Measurements from ENCODE around the gene TTC4.
A peak's percentile ranks its signal among the peaks of the same experiment; 100 is the strongest.

The TTC4 gene

GRCh38 chr1:54754486-54755285, 39.0 kb downstream of the TTC4 start:
- H3K9me3 ChIP-seq = no peaks in the 10 kb centered on the region
- H3K4me1 ChIP-seq (ENCODE audit: control insufficient read depth in 1 of 2, insufficient read depth in 1 of 2, low read depth in 1 of 2, low read length in 1 of 2) = no peaks in the 10 kb centered on the region
- H3K4me3 ChIP-seq (ENCODE audit: low read depth in 1 of 2, low read length in 1 of 2) = no peak overlapping the region
- no peak overlapping the region for H3K27ac ChIP-seq
- H3K27me3 ChIP-seq = no peaks in the 10 kb centered on the region
- H3K36me3 ChIP-seq = peaks cover 21% of the 10 kb centered on the region
- TF ChIP-seq, protein P1, sequence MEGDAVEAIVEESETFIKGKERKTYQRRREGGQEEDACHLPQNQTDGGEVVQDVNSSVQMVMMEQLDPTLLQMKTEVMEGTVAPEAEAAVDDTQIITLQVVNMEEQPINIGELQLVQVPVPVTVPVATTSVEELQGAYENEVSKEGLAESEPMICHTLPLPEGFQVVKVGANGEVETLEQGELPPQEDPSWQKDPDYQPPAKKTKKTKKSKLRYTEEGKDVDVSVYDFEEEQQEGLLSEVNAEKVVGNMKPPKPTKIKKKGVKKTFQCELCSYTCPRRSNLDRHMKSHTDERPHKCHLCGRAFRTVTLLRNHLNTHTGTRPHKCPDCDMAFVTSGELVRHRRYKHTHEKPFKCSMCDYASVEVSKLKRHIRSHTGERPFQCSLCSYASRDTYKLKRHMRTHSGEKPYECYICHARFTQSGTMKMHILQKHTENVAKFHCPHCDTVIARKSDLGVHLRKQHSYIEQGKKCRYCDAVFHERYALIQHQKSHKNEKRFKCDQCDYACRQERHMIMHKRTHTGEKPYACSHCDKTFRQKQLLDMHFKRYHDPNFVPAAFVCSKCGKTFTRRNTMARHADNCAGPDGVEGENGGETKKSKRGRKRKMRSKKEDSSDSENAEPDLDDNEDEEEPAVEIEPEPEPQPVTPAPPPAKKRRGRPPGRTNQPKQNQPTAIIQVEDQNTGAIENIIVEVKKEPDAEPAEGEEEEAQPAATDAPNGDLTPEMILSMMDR (IDR thresholded peaks at IDR 0.05) = no peak

GRCh38 chr1:54757833-54758232, 42.2 kb downstream of the TTC4 start:
- Histone ChIP-seq H3K4me3 (ENCODE audit: low read depth in 1 of 2, low read length in 1 of 2) (no peak overlapping the region), H3K4me1 (ENCODE audit: control insufficient read depth in 1 of 2, insufficient read depth in 1 of 2, low read depth in 1 of 2, low read length in 1 of 2) (no peaks in the 10 kb centered on the region), H3K9me3 (no peaks in the 10 kb centered on the region), H3K27me3 (no peaks in the 10 kb centered on the region), H3K27ac (no peak overlapping the region), H3K36me3 (peaks cover 21% of the 10 kb centered on the region)
- TF ChIP-seq, protein P1 (IDR thresholded peaks at IDR 0.05) = no peak

- no peak overlapping the region for H3K27ac ChIP-seq
- H3K4me3 ChIP-seq (ENCODE audit: low read depth in 1 of 2, low read length in 1 of 2) = no peak overlapping the region
- H3K36me3 ChIP-seq = peaks cover 21% of the 10 kb centered on the region
- peaks cover 4 to 5% of the 10 kb centered on the region in 2 experiments for H3K4me1 ChIP-seq (ENCODE audit: control insufficient read depth in 1 of 2, insufficient read depth in 1 of 2, low read depth in 1 of 2, low read length in 1 of 2)
- H3K27me3 ChIP-seq = no peaks in the 10 kb centered on the region
- H3K9me3 ChIP-seq = no peaks in the 10 kb centered on the region
- TF ChIP-seq, protein P1 (IDR thresholded peaks at IDR 0.05) = no peak
Measured at GRCh38 chr1:54758678-54759348, 43.2 kb downstream of the TTC4 start.

GRCh38 chr1:54763816-54764132, 48.1 kb downstream of the TTC4 start:
- Histone ChIP-seq H3K36me3 (peaks cover 2% of the 10 kb centered on the region), H3K4me3 (ENCODE audit: low read depth in 1 of 2, low read length in 1 of 2) (peak overlapping the region; percentile 86 to 95), H3K27ac (peak overlapping the region; percentile 52), H3K4me1 (ENCODE audit: control insufficient read depth in 1 of 2, insufficient read depth in 1 of 2, low read depth in 1 of 2, low read length in 1 of 2) (peaks cover 13 to 16% of the 10 kb centered on the region in 2 experiments), H3K9me3 (no peaks in the 10 kb centered on the region), H3K27me3 (no peaks in the 10 kb centered on the region)
- TF ChIP-seq, protein P1 (IDR thresholded peaks at IDR 0.05) = no peak

- Histone ChIP-seq H3K4me1 (ENCODE audit: control insufficient read depth in 1 of 2, insufficient read depth in 1 of 2, low read depth in 1 of 2, low read length in 1 of 2) (peaks cover 13 to 16% of the 10 kb centered on the region in 2 experiments), H3K27me3 (no peaks in the 10 kb centered on the region), H3K27ac (peak within 1 kb of the TSS; percentile 52), H3K4me3 (ENCODE audit: low read depth in 1 of 2, low read length in 1 of 2) (peak within 1 kb of the TSS; percentile 86 to 95), H3K9me3 (no peaks in the 10 kb centered on the region), H3K36me3 (no peaks in the 10 kb centered on the region)
- TF ChIP-seq, protein P1 (IDR thresholded peaks at IDR 0.05) = peak; percentile 32
Measured at GRCh38 chr1:54764133-54764921, 48.7 kb downstream of the TTC4 start, which contains the start of gene PARS2. Gene PARS2, minus strand, starts transcription at chr1:54764523. Its CDS starts 5,362 bp downstream, at chr1:54759161.
